GM19035 (cell line): ENCODE results near the gene BANP.
A peak's percentile ranks its signal among the peaks of the same experiment; 100 is the strongest.
"Not testable (repeated sequence)": the region's sequence is repeated elsewhere in the genome, so short reads cannot be mapped to it uniquely, and the experiment has no call there.

Experiments used
- ATAC-seq: cut with Tn5 transposase; IDR thresholded peaks from one replicate; pipeline ENCODE4 v1.9.1; 2021; ENCODE audit not compliant: unreplicated experiment

The BANP gene

GRCh38 chr16:88045361-88045760, 94.1 kb downstream of the BANP start:
- ATAC-seq = peak; percentile 5

DNA sequence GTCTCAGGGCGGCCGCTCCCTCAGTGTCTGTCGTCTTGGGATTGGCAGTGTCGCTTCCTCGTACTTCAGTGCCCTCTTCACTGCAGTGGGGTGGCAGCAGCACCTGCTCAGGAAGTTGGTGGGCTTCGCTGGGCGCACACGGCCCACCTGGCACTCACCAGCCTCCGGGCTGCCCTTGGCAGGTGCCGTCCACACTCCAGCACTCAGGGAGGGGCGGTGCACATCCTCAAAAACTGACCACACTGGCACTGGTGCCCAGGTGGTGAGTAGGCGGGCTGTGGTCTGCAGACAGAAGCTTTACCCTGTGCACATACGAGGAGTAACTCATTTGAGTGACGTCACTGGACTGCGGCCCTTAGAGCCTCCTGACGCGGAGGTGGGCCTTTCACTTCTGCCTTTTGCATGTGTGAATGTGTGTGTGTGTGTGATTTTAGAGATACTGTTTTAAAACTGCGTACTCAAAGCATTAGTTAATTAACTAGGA, 94.6 kb downstream of the BANP start:
- peak; percentile 79 for ATAC-seq

DNA sequence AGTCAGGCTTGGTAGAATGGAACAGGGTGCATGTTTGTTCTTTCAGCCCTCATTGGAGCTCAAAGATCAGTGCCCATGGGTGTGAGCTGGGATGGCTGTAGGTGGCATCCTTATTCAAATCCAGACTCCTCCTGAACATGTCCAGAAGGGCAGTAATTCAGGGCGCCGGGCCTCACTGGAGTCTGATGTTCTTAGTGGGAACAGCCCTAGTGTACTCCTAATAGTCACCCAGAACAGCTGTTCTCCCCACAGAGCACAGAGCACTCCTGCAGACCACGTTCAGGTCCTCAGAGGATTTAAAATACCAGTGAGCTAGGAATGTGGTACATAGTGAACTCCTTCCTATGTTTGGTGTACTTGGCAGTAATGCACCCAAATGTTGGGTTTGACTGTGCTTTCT, 96.2 kb downstream of the BANP start:
- ATAC-seq = no peak

- ATAC-seq = no peak
These were observed 97.8 kb downstream of the BANP start for GRCh38 chr16:88048985-88049384.

GRCh38 chr16:88049561-88050545, 98.6 kb downstream of the BANP start:
- ATAC-seq = no peak

DNA sequence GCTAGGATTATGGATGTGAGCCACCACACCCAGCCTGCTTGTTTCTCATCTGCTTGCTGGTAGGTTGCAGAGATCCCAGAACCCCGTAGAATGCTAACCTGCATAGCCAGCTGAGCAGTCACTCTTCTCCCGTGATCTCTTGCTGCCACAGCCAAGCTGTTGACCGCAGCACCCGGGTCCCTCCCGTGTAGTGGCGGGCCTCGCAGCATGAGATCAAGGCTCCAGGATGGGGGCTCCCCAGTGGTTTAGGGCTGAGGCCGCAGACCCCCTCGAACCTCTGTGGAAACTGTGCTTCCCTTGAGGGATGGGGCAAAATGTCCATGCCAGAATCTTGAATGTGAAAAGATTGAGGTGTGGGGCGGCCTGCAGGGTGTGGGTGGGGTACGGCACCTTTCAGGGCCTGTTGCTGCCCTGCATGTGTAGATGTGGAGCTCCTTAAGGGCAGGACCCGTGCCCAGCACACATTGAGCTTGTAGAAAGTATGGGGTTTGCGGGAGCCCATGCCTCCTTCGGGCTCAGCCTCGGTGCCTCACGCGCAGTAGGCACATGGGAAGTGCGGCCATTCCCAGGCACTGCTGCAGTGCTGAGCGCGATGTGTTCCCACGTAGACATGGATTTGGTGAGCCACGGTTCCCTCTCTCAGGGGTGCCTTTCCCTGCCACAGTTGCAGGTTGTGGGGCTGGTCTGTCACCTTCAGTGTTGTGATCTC, 99.9 kb downstream of the BANP start:
- ATAC-seq = no peak

DNA sequence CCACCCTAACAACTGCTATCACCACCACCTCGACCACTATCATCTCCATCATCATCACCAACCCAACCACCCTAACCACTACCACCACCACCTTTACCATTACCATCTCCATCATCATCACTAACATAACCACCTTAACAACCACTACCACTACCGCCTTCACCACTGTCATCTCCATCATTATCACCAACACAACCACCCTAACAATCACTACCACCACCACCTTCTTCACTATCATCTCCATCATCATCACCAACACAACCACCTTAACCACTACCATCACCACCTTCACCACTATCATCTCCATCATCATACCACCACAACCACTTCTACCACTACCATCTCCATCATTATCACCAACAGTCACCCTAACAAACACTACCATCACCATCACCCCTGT, 101.4 kb downstream of the BANP start:
- no peak for ATAC-seq

DNA sequence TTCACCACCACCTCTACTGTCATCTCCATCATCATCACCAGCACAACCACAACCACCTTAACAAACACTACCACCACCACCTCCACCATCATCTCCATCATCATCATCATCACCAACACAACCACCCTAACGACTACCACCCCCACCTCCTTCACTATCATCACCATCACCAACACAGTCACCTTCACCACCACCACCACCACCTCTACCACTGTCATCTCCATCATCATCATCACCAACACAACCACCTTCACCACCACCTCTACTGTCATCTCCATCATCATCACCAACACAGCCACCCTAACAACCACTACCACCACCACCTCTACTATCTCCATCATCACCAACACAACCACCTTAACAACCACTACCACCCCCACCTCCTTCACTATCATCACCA, 102.2 kb downstream of the BANP start:
- ATAC-seq = not testable (repeated sequence)

DNA sequence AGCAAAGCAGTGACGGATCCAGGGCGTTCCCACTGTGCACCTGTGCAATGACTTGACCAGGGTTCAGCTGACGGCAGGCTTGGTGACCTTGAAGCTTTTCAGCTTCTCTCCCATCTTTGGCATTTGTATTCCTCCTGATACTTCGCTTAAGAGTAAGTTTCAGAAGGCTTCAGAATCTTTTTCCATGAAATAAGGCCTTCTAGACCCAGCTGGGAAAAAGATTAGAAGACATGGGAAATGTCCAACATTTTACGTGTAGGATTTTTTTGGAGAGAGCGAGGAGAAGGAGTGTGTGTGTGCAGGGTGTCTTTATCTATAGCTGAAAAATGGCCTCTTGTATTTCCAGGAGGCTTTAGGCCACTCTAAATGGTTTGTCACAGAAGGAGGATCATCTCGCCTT, 104.1 kb downstream of the BANP start:
- ATAC-seq = no peak

- ATAC-seq = no peak
These were observed 105.0 kb downstream of the BANP start for GRCh38 chr16:88056212-88056611.

DNA sequence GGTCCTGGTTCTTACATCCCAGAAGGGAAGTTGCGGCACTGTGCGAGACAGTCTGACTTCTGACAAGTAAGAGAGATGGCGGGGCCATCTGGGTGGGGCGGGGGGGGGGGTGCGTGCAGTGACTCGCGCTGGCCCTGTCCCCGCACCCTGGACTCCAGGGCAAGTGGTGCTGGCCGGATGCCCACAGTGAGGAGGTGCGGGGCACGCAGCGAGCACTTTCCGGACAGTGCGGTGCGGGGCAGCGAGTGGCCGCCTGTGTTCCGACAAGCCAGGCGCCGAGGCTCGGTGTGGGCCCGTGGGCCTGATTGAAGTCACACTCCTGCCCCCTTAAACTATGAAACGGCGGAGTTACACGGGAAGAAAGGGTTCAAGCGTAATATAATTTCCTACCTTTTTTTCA, 106.4 kb downstream of the BANP start:
- no peak for ATAC-seq

DNA sequence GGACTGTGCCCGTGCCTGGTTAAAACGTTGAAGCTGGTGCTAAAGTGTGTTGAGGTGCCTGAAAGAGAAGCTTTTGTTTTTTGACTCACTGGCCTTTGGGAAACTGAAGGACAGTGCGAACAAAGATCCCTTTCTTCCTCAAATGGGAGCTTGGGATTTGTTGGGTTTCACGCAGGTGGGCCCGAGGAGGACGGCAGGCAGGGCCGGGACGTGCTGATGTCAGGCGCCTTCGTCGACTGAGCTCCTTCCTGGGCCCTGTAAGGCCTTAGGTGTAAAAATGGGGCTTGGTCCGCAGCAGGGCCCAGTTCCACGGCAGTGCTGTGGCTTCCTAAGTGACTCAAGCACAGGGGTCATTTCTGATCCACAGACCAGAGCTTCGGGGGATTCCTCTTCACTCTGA, 106.9 kb downstream of the BANP start:
- ATAC-seq = no peak

- no peak for ATAC-seq
These were observed 107.6 kb downstream of the BANP start for GRCh38 chr16:88058817-88059216.

- ATAC-seq = no peak
These were observed 108.6 kb downstream of the BANP start for GRCh38 chr16:88059701-88060386.

GRCh38 chr16:88060524-88061219, 109.4 kb downstream of the BANP start:
- ATAC-seq = no peak

DNA sequence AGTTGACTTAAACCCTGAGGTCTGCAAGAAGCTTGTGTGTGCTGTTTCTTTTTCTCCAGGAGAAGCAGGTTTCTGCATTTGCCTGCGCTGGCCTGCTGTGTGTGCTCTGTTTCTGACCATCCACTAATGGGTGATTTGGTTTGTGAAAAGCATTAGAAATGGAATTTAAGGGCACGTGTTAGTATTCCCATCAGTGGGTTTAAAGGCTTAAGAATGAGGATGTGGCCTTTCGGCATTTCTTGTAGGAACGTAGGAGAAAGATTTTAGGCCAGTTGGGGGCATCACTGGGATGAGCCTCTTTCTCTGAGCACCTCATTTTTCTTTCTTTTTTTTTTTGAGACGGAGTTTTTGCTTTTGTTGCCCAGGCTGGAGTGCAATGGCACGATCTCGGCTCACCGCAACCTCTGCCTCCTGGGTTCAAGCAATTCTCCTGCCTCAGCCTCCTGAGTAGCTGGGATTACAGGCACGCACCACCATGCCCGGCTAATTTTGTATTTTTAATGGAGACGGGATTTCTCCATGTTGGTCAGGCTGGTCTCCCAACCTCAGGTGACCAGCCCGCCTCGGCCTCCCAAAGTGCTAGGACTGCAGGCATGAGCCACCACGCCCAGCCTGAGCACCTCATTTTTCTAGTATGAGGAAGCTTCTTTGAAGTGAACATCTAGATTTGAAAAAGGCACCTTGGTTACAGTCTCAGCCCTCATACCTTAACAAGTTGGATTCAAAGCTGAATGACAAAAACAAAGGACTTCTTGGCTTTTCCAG, 110.3 kb downstream of the BANP start:
- no peak for ATAC-seq

DNA sequence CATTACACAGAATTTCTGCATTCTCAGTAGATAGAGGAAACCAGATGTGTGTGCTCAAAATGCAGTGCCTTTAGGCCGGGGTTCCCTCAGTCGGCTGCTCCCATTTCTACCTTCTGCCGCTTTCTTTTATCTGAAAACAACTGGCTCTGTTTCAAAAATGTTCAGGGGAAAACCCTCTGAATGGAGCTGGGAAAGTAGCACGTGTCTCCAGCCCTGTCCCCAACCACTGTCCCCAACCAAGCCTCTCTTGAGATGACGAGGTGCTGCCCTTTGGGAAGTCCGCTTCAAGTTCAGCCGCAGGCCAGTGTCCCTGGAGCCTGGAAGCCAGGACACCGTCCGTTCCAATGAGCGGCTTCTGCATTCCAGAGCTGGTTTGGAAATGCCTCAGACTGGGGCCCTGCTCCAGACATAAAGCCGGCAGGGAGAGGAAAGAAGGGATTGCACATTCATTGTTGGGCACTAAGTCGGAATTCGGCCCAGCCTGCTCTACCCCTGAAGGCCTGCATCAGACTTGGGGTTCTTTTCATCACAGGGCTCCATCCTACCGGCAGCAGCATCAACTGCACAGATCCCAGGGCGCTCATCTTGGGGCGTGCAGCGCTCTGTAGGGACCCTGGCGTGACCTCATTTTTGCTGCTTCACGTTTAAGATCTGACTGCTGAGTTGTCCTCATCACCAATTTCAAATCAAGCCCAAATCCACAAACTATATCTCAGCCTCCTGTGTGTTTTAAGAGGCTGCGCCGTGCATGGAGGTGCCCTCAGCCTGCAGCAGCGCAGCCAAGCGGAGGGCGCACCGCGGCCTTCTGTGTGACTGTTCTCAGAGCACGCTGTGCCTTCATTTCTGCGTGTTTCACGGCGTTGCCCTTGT, 111.3 kb downstream of the BANP start:
- ATAC-seq = no peak

DNA sequence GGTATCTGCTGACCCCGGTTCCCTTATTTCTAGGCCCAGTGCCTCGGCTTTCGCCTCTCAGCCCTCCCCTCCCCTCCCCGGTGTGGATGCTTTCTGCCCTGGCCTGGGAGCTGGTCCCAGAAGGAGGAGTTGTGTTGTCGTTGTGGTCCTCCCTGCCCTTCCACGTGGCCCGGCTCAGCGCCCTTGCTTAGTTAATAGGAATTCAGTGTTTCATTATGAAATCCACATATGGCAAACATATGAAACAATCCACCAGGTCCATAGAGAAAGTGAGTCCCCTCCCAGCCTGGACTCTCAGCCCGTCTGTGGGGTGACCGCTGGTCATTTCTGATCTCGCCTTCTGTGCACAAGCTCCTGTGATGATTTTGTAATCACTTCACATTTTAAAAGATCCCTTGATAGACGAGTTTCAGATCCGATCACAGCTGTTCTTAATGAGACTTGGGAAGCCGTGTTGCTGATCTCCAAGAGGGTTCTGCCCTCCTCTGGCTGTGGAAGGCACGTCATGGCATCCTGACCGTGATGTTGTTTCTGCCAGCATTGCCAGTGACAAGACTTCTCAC, 112.1 kb downstream of the BANP start:
- no peak for ATAC-seq
